Measurements from ENCODE around the gene TRPC6.
"Not testable (repeated sequence)": the region's sequence is repeated elsewhere in the genome, so short reads cannot be mapped to it uniquely, and the experiment has no call there.

Gene TRPC6

DNA sequence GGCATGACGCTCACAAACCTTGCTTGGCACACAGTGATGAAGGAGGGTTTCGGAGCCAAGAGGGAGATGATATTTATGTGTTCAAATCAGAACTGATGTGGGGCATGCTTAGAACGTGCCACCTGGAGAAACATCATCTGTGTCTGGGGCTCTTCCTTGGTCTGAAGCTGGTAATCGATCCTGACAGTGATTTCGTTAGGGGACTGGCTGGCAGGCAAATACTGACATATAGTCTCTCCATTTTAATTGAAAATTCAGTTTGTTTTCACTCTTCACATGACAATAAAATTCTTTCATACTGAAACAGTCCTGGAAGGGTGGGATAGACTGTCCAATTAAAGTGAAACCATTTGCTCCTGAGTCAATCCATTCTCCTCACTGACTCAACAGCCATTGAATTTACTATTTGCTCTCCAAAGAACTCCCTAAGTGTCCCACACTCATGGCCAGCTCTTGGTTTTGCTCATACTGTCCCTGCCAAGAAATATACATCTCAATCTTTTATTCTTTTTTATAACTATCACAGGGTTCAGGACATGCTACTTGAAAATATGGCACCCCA, 134.8 kb downstream of the TRPC6 start:
- DNase-seq (ENCODE audit: low read depth), result no peak

GRCh38 chr11:101446726-101447125, 137.1 kb downstream of the TRPC6 start:
- DNase-seq (ENCODE audit: low read depth), result no peak

DNA sequence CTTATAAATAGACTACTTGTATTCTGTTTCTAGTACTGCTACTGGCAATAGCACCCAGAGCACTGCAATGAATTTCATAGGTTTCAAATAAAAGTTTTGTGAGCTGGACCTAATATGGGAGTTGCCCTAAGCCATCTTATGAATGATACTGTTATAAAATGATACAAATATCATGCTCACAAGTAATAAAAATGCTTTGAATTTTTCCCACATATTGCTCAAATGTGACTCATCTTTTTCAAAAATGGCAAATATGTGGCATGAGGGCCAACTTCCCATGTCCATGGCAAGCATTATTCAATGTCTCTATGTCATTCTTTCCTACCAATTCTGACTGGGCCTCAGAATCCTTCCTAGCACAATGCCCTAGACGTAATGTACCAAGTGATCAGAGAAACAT, 137.6 kb downstream of the TRPC6 start:
- DNase-seq (ENCODE audit: low read depth), result no peak

DNA sequence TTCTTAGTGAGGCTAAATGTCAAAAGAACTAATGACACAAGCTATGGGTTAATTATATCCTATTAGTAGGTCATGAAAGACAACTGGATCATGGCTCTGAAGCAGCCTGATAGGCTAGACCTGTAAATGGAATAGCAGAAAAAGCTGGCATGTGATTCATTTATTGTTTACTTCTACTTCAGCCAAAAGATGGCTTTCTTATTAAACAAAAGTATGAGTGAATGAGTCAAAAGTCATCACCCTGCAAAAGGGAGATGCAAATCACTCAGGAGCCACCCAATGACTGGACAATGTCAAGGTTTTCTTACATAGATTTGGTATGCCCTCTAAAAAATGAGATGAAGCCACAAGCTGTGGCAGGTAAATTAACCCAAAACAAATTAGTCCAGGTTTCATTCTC, 138.0 kb downstream of the TRPC6 start:
- DNase-seq (ENCODE audit: low read depth), result no peak

DNA sequence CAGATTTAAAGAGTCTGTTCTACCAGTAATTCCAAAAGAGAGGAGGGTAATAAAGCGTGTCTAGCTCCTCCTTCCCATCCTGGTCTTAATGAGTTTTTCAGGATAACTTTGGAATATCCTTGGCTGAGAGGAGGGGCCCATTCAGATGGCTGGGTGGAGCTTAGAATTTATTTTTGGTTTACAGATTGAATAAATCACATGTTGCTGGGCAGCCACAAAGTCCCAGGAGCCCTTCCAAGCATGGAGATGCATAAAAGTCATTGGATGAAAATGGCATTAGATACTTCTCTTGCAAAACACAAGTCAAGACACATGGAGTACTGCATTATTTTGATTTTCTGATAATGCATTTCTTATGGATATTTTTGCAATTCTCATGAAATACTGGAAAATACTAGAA, 139.0 kb downstream of the TRPC6 start:
- DNase-seq (ENCODE audit: low read depth), result no peak

GRCh38 chr11:101444164-101444563, 139.6 kb downstream of the TRPC6 start:
- DNase-seq (ENCODE audit: low read depth), result no peak

- DNase-seq (ENCODE audit: low read depth), result no peak
These were observed 140.8 kb downstream of the TRPC6 start for GRCh38 chr11:101442936-101443521.

- no peak for DNase-seq (ENCODE audit: low read depth)
These were observed 141.6 kb downstream of the TRPC6 start for GRCh38 chr11:101442171-101442570.

- no peak for DNase-seq (ENCODE audit: low read depth)
These were observed 142.1 kb downstream of the TRPC6 start for GRCh38 chr11:101441747-101442146.

- DNase-seq (ENCODE audit: low read depth), result no peak
These were observed 144.3 kb downstream of the TRPC6 start for GRCh38 chr11:101439488-101439887.

- not testable (repeated sequence) for DNase-seq (ENCODE audit: low read depth)
These were observed 145.1 kb downstream of the TRPC6 start for GRCh38 chr11:101438708-101439107.

DNA sequence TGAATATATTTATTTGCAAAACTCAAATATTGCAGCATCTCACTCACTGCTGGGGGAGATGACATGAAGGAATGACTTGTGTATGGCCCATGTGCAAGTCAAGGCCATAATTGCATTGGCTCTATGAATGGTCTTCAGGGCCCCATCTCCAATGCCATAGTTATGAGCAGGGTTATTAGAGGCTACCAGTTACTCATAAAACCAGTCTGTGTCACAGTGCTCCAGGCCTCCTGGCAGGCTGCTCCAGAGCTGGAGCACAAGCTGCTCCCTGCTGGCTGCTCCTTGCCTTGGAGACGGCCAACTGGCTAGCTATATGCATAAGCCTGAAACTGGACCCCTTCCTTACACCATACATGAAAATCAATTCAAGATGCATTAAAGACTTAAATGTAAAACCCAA, 145.7 kb downstream of the TRPC6 start:
- no peak for DNase-seq (ENCODE audit: low read depth)

DNA sequence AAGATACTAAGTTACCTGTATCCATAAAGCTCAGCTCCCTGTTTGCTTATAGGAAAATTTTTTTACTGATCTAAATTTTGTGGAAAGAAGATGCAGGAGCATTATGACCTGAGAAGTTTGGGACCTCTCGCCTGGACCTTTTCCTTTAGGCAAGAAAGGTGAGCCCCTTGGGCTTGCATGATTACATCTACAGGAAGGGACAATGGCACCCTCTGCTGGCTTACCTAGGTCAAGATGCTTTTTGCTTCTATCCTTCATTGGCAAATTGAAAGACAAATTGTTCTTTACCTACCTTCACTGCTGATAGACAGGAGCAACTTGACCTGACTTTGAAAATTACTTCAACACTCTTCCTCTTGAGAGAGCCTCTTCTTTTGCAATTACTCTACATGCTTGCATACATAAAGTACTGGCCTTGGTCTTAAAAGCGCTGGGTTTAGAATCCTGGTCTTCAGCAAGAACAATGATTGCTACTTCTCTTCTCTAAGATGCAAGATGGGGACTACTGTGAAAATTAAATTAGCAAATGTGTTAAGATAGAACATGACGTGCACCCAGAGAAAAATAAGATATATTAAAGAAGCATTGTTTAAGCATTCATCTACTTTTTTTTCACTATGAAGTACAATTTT, 147.2 kb downstream of the TRPC6 start:
- no peak for DNase-seq (ENCODE audit: low read depth)

DNA sequence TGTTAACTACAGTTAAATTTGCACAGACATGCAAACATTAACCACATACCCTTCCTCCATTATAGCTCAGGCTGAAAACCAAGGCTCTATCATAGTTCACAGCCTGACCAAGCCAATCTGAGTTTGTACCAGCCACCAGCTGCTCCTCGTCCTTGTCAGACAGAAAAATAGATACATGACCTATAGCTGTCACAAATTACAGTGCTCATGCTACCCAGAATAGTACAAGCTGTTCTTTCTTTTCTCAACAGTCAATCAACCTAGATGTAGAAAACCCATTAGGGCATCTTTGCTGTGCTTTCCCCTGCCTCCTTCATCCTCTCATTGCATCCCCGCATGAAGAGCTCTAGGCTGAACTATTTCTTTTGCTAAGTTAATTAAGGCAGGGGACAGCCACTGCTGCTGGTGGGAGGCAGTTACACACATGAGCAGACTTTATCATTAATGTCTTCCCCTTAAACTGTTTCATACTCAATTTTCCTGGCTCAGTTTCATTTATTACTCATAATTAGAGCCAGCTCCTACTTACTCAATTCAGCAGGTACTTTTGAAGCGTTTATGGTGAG, 148.3 kb downstream of the TRPC6 start:
- DNase-seq (ENCODE audit: low read depth), result no peak

GRCh38 chr11:101434026-101434643, 149.7 kb downstream of the TRPC6 start:
- DNase-seq (ENCODE audit: low read depth), result no peak

GRCh38 chr11:101433151-101433550, 150.7 kb downstream of the TRPC6 start:
- no peak for DNase-seq (ENCODE audit: low read depth)

DNA sequence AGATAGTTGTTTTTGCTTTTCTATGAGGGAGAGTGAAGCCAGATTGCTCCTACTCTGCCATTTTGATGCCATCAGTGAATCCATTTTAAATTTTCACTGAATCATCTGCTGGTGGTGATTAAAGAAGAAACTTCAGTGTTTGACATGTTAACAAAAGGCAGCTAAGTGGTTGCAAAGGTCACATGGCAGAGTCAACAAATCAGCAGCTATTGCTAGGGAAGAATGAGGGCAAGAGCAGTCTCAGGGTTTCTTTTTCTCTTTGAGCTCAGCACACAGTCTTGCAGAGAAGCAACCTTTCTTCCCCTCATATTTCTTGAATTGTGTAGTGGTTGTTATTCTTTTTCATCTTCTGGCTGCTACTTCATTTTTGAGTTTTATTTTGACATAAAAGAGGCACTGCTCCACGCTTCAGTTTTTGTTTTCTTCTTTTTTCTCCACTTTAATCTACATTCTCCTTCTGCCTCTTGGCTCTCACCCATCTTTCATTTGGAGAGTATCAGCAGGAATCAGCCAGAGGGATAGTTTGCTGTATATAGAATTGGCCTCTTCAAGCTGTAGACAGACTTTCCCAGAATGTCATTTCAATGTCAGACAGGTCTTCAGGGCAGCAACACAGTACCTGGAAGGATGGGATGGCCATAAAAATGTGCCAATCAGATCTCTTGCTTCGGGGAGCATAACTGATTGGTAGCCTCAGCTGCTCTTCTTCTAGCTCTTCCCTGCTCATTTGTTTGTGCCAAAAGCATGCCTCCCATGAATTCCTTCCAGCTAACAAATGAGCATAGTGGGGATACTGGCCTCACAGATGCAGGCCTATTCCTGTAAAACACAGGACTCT, 153.9 kb downstream of the TRPC6 start:
- no peak for DNase-seq (ENCODE audit: low read depth)

- DNase-seq (ENCODE audit: low read depth), result no peak
These were observed 154.9 kb downstream of the TRPC6 start for GRCh38 chr11:101428918-101429317.

- no peak for DNase-seq (ENCODE audit: low read depth)
These were observed 176.5 kb downstream of the TRPC6 start for GRCh38 chr11:101407324-101407723.
